Small intestine (tissue), 7 donors: ENCODE data around the gene RAD51B. TPM values are rescaled to one million over a fixed set of nuclear protein-coding genes. Genes with fewer than 3 reads are reported as not detected.
"Not testable (repeated sequence)": the region's sequence is repeated elsewhere in the genome, so short reads cannot be mapped to it uniquely, and the experiment has no call there.

Experiments
- DNase-seq, 2 donors: peaks; one replicate each; pipeline versions ENCODE4 v3.0.0 to v3.0.0-alpha.2; 2013
- FAIRE-seq: peaks from 2 replicates; lab custom pipeline; 2012; peaks lifted over from hg19 to GRCh38; lab: Jason Lieb, UNC
- H3K27ac ChIP-seq, 3 donors: one replicate each; pipeline ENCODE4 v1.5.1; 2013; ENCODE audit warnings: low read length in 2 of 3, mild to moderate bottlenecking in 2 of 3, control low read depth in 1 of 3, inconsistent platforms in 1 of 3, low read depth in 1 of 3, moderate library complexity in 1 of 3
- H3K27me3 ChIP-seq, 3 donors: one replicate each; pipeline ENCODE4 v1.6.1; 2013; ENCODE audit warnings: low read length in 3 of 3, inconsistent platforms in 1 of 3; ENCODE audit not compliant: control insufficient read depth in 3 of 3, insufficient read depth in 3 of 3
- H3K36me3 ChIP-seq, 3 donors: one replicate each; pipeline ENCODE4 v1.6.1; 2013; ENCODE audit warnings: low read length in 3 of 3, inconsistent platforms in 1 of 3, low read depth in 1 of 3, mild to moderate bottlenecking in 1 of 3, moderate library complexity in 1 of 3; ENCODE audit not compliant: control insufficient read depth in 3 of 3, insufficient read depth in 2 of 3
- H3K4me1 ChIP-seq, 3 donors: one replicate each; pipeline ENCODE4 v1.6.1; 2013; ENCODE audit warnings: low read length in 2 of 3, inconsistent platforms in 1 of 3, low read depth in 1 of 3, mild to moderate bottlenecking in 1 of 3, moderate library complexity in 1 of 3; ENCODE audit not compliant: control insufficient read depth in 3 of 3, insufficient read depth in 2 of 3
- H3K4me3 ChIP-seq, 3 donors: one replicate each; pipeline ENCODE4 v1.5.1; 2013; ENCODE audit warnings: low read length in 3 of 3, control low read depth in 1 of 3, inconsistent platforms in 1 of 3, low read depth in 1 of 3, mild to moderate bottlenecking in 1 of 3, moderate library complexity in 1 of 3
- H3K9me3 ChIP-seq, 2 donors: one replicate each; pipeline ENCODE4 v1.6.1; 2013; ENCODE audit warnings: low read depth in 1 of 2, low read length in 1 of 2; ENCODE audit not compliant: control insufficient read depth in 2 of 2, insufficient read depth in 1 of 2
- WGBS, 3 donors: extraction: QIAGEN DNeasy Blood & Tissue Kit; methylation state at CpG; one replicate each; pipeline ENCODE4 v1.1.7; 2013; 5-methylcytosine and 5-hydroxymethylcytosine counted together
- polyA plus RNA-seq, 4 donors: library from polyadenylated mRNA; stranded (reverse) in 3 of 4; unstranded in 1 of 4; fragments of 200-250 nt in 3 of 4; fragments of 120-200 nt in 1 of 4; gene quantifications; one replicate each; pipeline versions ENCODE4 v1.2.1 to v1.2.3, GENCODE V29; 2013
- donor health status: healthy with polysubstance abuse.
- donor health status: control.
- donor health status: control.
- donor health status: Bipolar disorder and iron deficiency.
- donor health status: healthy.

Gene RAD51B
- polyA plus RNA-seq, 4 donors: 1.1 to 9.0 (median 4.1) TPM

DNA sequence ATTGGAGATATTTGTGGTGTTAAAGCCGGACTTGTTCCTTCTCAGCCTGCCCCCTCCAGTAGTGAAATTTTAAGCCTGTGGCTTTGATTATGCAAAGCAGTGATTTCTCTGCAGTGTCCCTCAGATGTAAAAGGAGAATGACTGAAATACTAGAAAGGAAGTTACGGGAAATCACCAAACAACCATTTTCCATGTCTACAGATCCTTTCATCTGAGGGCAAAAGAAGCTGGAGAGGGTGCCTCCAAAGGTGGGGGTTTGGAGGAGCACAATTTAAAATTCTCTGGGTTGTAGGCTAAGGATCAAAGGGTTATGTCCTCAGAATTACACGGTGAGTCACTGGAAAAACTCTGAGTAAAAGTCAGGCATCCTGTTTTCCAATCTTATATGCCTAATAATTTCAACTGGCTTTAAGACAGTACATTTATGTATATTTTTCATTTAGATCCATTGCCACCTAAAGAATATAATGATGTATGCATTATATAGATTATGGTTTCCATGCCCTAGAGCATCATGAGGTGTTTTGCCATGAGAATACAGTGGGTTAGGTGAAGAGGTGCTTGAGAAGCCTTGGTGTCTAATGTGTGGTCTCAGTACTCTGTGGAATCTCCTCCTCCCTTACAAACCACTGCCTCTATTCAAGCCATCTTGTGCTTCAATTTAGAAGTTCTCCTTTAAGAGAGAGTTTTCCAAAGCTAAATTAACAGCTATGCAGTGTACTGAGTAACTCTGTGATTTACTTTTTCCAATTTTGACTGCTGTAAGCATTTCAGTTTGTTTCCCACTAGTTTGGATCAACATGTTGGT, 362.1 kb downstream of the RAD51B start:
- H3K27me3 ChIP-seq: no peaks in the 10 kb centered on the region
- H3K27ac ChIP-seq: peak overlapping the region in 1 of 3 donors; percentile 11
- whole genome bisulfite sequencing, 3 donors: 64 to 74% (median 70%) methylated on average over 3 of the region's 3 CpGs

DNA sequence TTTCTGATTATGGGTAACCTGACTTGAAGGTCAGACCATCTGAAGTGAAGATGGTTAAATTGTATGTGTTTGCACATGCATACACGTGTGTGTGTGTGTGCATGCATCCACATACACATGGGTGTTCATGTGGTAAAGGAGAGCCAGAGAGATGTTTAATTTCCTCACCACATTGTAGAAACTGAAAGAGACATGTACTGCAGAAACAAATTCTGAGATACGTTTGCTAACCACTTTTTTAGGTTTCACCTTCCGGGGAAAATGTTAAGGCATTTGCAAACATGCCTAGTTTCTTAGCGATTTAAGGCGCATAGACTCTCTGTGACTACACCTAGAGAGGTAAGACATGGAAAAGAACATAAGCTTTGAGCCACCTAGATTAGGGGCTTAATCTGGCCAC, 362.9 kb downstream of the RAD51B start:
- Histone ChIP-seq H3K4me1 (peaks cover 6 to 12% (median 8%) of the 10 kb centered on the region in 3 donors), H3K27ac (no peak overlapping the region), H3K9me3 (peaks cover 0 to 2% of the 10 kb centered on the region in 2 donors), H3K27me3 (no peaks in the 10 kb centered on the region), H3K36me3 (no peaks in the 10 kb centered on the region), H3K4me3 (no peak overlapping the region)
- 74 to 81% (median 76%) methylated on average over 5 of the region's 5 CpGs for WGBS, 3 donors
- no peak for DNase-seq
- FAIRE-seq: no peak

More for the DNA sequence above, 362.1 kb downstream of the RAD51B start:
- FAIRE-seq: no peak
- Histone ChIP-seq H3K9me3 (peaks cover 0 to under 1% of the 10 kb centered on the region in 2 donors), H3K4me1 (peaks cover 6 to 12% (median 8%) of the 10 kb centered on the region in 3 donors), H3K36me3 (no peaks in the 10 kb centered on the region), H3K4me3 (no peak overlapping the region)
- no peak for DNase-seq

- H3K27me3 ChIP-seq, DNase-seq, H3K27ac ChIP-seq, FAIRE-seq, H3K4me3 ChIP-seq, H3K9me3 ChIP-seq, H3K36me3 ChIP-seq: not testable (repeated sequence)
- H3K4me1 ChIP-seq: peaks cover 3 to 13% (median 5%) of the 10 kb centered on the region in 3 donors
- 97 to 98% (median 98%) methylated on average over 5 of the region's 5 CpGs for WGBS, 3 donors
Measured at GRCh38 chr14:68186500-68187276, 367.1 kb downstream of the RAD51B start.

- H3K9me3 ChIP-seq: peaks cover 0 to 2% of the 10 kb centered on the region in 2 donors
- no peaks in the 10 kb centered on the region for H3K36me3 ChIP-seq
- no peak overlapping the region for H3K27ac ChIP-seq
- FAIRE-seq: no peak
- 87 to 100% (median 95%) methylated on average over 1 of the region's 1 CpG for WGBS, 3 donors
- peaks cover 0 to 22% (median 2%) of the 10 kb centered on the region in 3 donors for H3K4me1 ChIP-seq
- no peak for DNase-seq
- no peaks in the 10 kb centered on the region for H3K27me3 ChIP-seq
- H3K4me3 ChIP-seq: no peak overlapping the region
Measured at GRCh38 chr14:68188174-68188573, 368.6 kb downstream of the RAD51B start.

DNA sequence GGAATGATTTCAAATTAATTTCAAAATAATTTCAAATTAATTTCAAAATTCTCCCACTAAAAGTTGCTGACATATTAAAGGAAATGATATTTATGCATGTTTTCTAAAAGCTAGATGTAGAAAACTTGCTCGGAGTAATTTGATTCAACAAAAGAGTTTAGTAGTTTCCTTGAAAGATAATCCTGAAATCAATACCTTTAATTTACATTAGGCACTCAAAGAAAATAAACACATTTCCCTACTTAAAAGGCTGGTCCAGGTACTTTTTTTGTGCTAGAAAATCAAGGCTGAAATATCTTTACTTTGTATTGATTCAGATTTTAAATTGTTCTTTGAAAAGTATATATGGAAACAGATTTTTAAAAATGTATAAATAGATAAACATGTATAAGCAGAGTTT, 370.5 kb downstream of the RAD51B start:
- peaks cover 0 to 40% (median 5%) of the 10 kb centered on the region in 3 donors for H3K4me1 ChIP-seq
- H3K36me3 ChIP-seq: no peaks in the 10 kb centered on the region
- H3K27ac ChIP-seq: peak overlapping the region in 1 of 3 donors; percentile 84
- FAIRE-seq (no peak), DNase-seq (no peak)
- peaks cover 0 to 2% of the 10 kb centered on the region in 2 donors for H3K9me3 ChIP-seq
- no peak overlapping the region for H3K4me3 ChIP-seq
- WGBS, 3 donors: 31 to 91% (median 84%) methylated on average over 1 of the region's 1 CpG
- H3K27me3 ChIP-seq: no peaks in the 10 kb centered on the region

DNA sequence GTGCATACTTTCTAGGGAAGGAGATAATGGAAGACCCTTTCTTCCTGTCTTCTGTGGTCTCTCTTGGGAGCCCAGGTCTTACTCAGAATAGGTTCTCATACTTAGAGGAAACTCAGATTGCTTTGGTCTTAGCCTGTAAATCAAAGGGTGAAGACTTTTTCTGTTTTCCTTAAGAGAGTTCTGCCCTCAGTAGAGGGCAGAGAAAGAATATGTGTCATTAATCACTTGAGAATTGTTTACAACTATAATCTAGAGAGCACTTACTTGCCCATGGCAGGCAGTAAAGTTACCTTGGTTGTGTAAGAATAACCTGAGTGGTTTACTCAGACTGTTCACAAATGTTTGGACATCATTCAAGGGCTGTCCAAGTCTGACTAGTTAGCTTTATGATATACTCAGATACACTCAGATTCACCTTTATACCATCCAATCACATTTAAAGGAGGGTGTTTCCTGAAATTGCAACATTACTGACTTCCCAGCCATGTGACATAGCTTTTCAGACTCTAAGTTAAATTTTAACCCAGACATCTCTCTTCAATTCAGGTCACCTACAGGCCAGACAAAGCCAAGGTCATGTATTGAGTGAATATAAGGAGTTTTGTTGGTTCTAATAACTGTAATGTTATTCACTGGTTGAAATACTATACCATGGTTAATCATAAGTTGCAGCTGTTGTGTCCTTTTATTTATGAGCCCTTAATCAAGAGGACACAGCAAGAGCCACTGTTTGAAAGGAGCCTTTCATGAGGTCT, 372.2 kb downstream of the RAD51B start:
- H3K4me3 ChIP-seq: no peak overlapping the region
- H3K9me3 ChIP-seq: peaks cover 0 to 2% of the 10 kb centered on the region in 2 donors
- no peaks in the 10 kb centered on the region for H3K36me3 ChIP-seq
- peak; percentile 96 for FAIRE-seq
- peak overlapping the region; percentile 67 to 87 (median 84) for H3K27ac ChIP-seq
- peak; percentile 91 to 98 for DNase-seq
- H3K27me3 ChIP-seq: no peaks in the 10 kb centered on the region
- H3K4me1 ChIP-seq: peaks cover 2 to 47% (median 5%) of the 10 kb centered on the region in 3 donors

GRCh38 chr14:68192935-68193334, 373.4 kb downstream of the RAD51B start:
- WGBS, 3 donors: 87 to 98% (median 95%) methylated on average over 2 of the region's 2 CpGs
- no peak for DNase-seq
- H3K27me3 ChIP-seq: no peaks in the 10 kb centered on the region
- H3K4me1 ChIP-seq: peaks cover 2 to 49% (median 5%) of the 10 kb centered on the region in 3 donors
- no peaks in the 10 kb centered on the region for H3K36me3 ChIP-seq
- FAIRE-seq: no peak
- no peaks in the 10 kb centered on the region for H3K9me3 ChIP-seq
- H3K4me3 ChIP-seq: no peak overlapping the region
- H3K27ac ChIP-seq: peak overlapping the region; percentile 30 to 78 (median 31)
